GM23338 (cell line): ENCODE measurements around the gene MAPKAPK3. TPM values are rescaled to one million over a fixed set of nuclear protein-coding genes. Genes with fewer than 3 reads are reported as not detected.

Experiments used
- ATAC-seq: fragments of 200-7000 bp; cut with Tn5 transposase; 3 replicates; pipeline ENCODE4 v1.9.1; 2020
- DNase-seq: peaks from one replicate; pipeline ENCODE4 v3.0.0-alpha.2; 2015; ENCODE audit warnings: low spot score
- H2AFZ ChIP-seq: fragments of 200-600 bp; sonication (generic); 2 replicates; pipeline ENCODE4 v1.8.0; 2016; ENCODE audit warnings: antibody characterized with exemption, mild to moderate bottlenecking, moderate library complexity
- H3F3A ChIP-seq: fragments of 200-600 bp; sonication (generic); replicated peaks from 2 replicates; pipeline ENCODE4 v1.8.0; 2017; ENCODE audit warnings: antibody characterized with exemption, mixed run types, low read depth
- H3K27ac ChIP-seq: fragments of 200-600 bp; sonication (generic); 2 replicates; pipeline ENCODE4 v1.6.1; 2016; ENCODE audit warnings: low read depth
- H3K27me3 ChIP-seq: fragments of 200-600 bp; sonication (generic); 2 replicates; pipeline ENCODE4 v1.8.0; 2016; ENCODE audit warnings: mild to moderate bottlenecking, mixed run types, moderate library complexity; ENCODE audit not compliant: insufficient read depth
- H3K36me3 ChIP-seq: fragments of 200-600 bp; sonication (generic); 2 replicates; pipeline ENCODE4 v1.8.0; 2016; ENCODE audit warnings: mild to moderate bottlenecking; ENCODE audit not compliant: insufficient read depth
- H3K4me1 ChIP-seq: fragments of 200-600 bp; sonication (generic); 2 replicates; pipeline ENCODE4 v1.8.0; 2016; ENCODE audit warnings: mild to moderate bottlenecking, moderate library complexity; ENCODE audit not compliant: insufficient read depth
- H3K4me2 ChIP-seq: fragments of 200-600 bp; sonication (generic); 2 replicates; pipeline ENCODE4 v1.7.1; 2017; ENCODE audit warnings: mixed run types
- H3K4me3 ChIP-seq: fragments of 200-600 bp; sonication (generic); 2 replicates; pipeline ENCODE4 v1.6.1; 2016; ENCODE audit warnings: mixed run types
- H3K79me2 ChIP-seq: fragments of 200-600 bp; sonication (generic); replicated peaks from 2 replicates; pipeline ENCODE4 v1.8.0; 2017; ENCODE audit warnings: mild to moderate bottlenecking; ENCODE audit not compliant: insufficient read depth
- H3K9me2 ChIP-seq: fragments of 200-600 bp; sonication (generic); 2 replicates; pipeline ENCODE4 v1.8.0; 2017; ENCODE audit not compliant: insufficient read depth
- H4K20me1 ChIP-seq: fragments of 200-600 bp; sonication (generic); replicated peaks from 2 replicates; pipeline ENCODE4 v1.8.0; 2017; ENCODE audit warnings: mild to moderate bottlenecking; ENCODE audit not compliant: insufficient read depth
- H3K27ac Mint-ChIP-seq: 2 replicates; pipeline ENCODE4 v1.8.0; 2020; ENCODE audit warnings: inconsistent platforms, mild to moderate bottlenecking, moderate library complexity, mixed read lengths
- H3K27me3 Mint-ChIP-seq: 3 replicates; pipeline ENCODE4 v1.8.0; 2022; ENCODE audit warnings: low read depth, mild to moderate bottlenecking, moderate library complexity, mixed read lengths, inconsistent platforms; ENCODE audit not compliant: insufficient read depth, poor library complexity
- H3K36me3 Mint-ChIP-seq: 3 replicates; pipeline ENCODE4 v1.8.0; 2021; ENCODE audit warnings: low read depth, mild to moderate bottlenecking, inconsistent platforms, moderate library complexity, mixed read lengths
- H3K4me1 Mint-ChIP-seq: 3 replicates; pipeline ENCODE4 v1.8.0; 2020; ENCODE audit warnings: mild to moderate bottlenecking, inconsistent platforms, mixed read lengths
- H3K4me3 Mint-ChIP-seq: 3 replicates; pipeline ENCODE4 v1.8.0; 2021; ENCODE audit warnings: moderate library complexity, mild to moderate bottlenecking, inconsistent platforms, mixed read lengths
- H3K9me3 Mint-ChIP-seq: 3 replicates; pipeline ENCODE4 v1.8.0; 2020; ENCODE audit warnings: moderate library complexity, mild to moderate bottlenecking, inconsistent platforms, mixed read lengths
- CTCF ChIP-seq, 2 experiments: fragments of 200-600 bp in 1 of 2; sonication (generic) in 1 of 2; conservative IDR thresholded peaks; 2 replicates each; pipeline versions ENCODE4 v1.5.1 to v1.6.1; 2016 to 2017; ENCODE audit warnings: antibody characterized with exemption in 2 of 2, low read depth in 2 of 2, mild to moderate bottlenecking in 2 of 2, moderate library complexity in 1 of 2
- ETS1 ChIP-seq: IDR thresholded peaks from 2 replicates; pipeline ENCODE4 v1.6.1; 2016; ENCODE audit warnings: antibody characterized with exemption
- EZH2 ChIP-seq: fragments of 200-600 bp; sonication (generic); IDR thresholded peaks from one replicate; pipeline ENCODE4 v1.8.0; 2017; ENCODE audit warnings: antibody characterized with exemption, mild to moderate bottlenecking, low read depth; ENCODE audit not compliant: unreplicated experiment
- JUNB ChIP-seq: IDR thresholded peaks from one replicate; pipeline ENCODE4 v1.6.1; 2016; ENCODE audit warnings: antibody characterized with exemption; ENCODE audit not compliant: unreplicated experiment
- NANOG ChIP-seq: IDR thresholded peaks from 2 replicates; pipeline ENCODE4 v1.6.1; 2016; ENCODE audit warnings: antibody characterized with exemption, borderline replicate concordance
- POLR2AphosphoS5 ChIP-seq: IDR thresholded peaks from 2 replicates; pipeline ENCODE4 v1.6.1; 2016; ENCODE audit warnings: antibody characterized with exemption, low read depth
- STAT1 ChIP-seq: IDR thresholded peaks from one replicate; pipeline ENCODE4 v1.6.1; 2016; ENCODE audit warnings: antibody characterized with exemption; ENCODE audit not compliant: unreplicated experiment
- ZNF114 ChIP-seq: fragments of 250-450 bp; sonication (Bioruptor Pico); IDR thresholded peaks from 2 replicates; pipeline ENCODE4 v1.5.0; 2020; ENCODE audit warnings: mild to moderate bottlenecking, moderate library complexity
- ZNF331 ChIP-seq: fragments of 250-450 bp; sonication (Bioruptor Pico); IDR thresholded peaks from 2 replicates; pipeline ENCODE4 v1.5.0; 2020; ENCODE audit warnings: low read depth, mild to moderate bottlenecking, moderate library complexity
- polyA plus RNA-seq: library from polyadenylated mRNA; unstranded; fragments of >200 nt; fragmentation: Nextera tagmentation; extraction: Ambion mirVana; gene quantifications from 2 replicates; pipeline ENCODE4 v1.2.1, GENCODE V29; 2016
- total RNA-seq: library from RNA; depleted of rRNA; stranded (reverse); fragments of >200 nt; shearing (Covaris generic); gene quantifications from 2 replicates; pipeline ENCODE4 v1.2.3, GENCODE V29; 2014

MAPKAPK3 gene
- total and polyA plus RNA-seq, 2 experiments from 2014 or later: 16.5 to 51.1 TPM

- Histone ChIP-seq H3K36me3 (no peaks in the 10 kb centered on the region), H4K20me1 (peaks cover 9% of the 10 kb centered on the region; the same call in 1 of the 2 replicates), H3K4me2 (no peak overlapping the region), H2AFZ (no peak overlapping the region), H3K9me2 (no peaks in the 10 kb centered on the region), H3F3A (no peaks in the 10 kb centered on the region), H3K79me2 (peaks cover 16% of the 10 kb centered on the region), H3K4me3 (no peak overlapping the region), H3K27me3 (no peaks in the 10 kb centered on the region), H3K4me1 (peaks cover 12% of the 10 kb centered on the region), H3K27ac (no peak overlapping the region)
- Mint-ChIP-seq H3K9me3 (no peaks in the 10 kb centered on the region), H3K36me3 (no peaks in the 10 kb centered on the region; the same call in 1 of the 3 replicates), H3K27me3 (peaks cover 14% of the 10 kb centered on the region), H3K27ac (no peak overlapping the region), H3K4me1 (peaks cover 32% of the 10 kb centered on the region), H3K4me3 (no peak overlapping the region)
- DNase-seq (no peak), ATAC-seq (no peak)
- TF ChIP-seq JUNB: no peak
- no peak for TF ChIP-seq ZNF331 (CRISPR knock-in tag)
- TF ChIP-seq STAT1: no peak
- no peak for TF ChIP-seq CTCF (conservative IDR thresholded peaks at IDR 0.05; ENCODE audit: low read depth in 2 of 2)
- no peak for TF ChIP-seq POLR2AphosphoS5
Measured at GRCh38 chr3:50632450-50632849, 15.5 kb downstream of the MAPKAPK3 start.

GRCh38 chr3:50633230-50633790 is 16.4 kb downstream of the MAPKAPK3 start:
- no peaks in the 10 kb centered on the region for H3K36me3 ChIP-seq
- DNase-seq (no peak), ATAC-seq (no peak)
- no peaks in the 10 kb centered on the region for H3F3A ChIP-seq
- Mint-ChIP-seq H3K27me3 (peaks cover 15% of the 10 kb centered on the region), H3K27ac (no peak overlapping the region), H3K4me1 (peaks cover 33% of the 10 kb centered on the region), H3K9me3 (no peaks in the 10 kb centered on the region), H3K36me3 (no peaks in the 10 kb centered on the region; the same call in 1 of the 3 replicates), H3K4me3 (no peak overlapping the region)
- no peaks in the 10 kb centered on the region for H3K27me3 ChIP-seq
- H3K79me2 ChIP-seq: peaks cover 12% of the 10 kb centered on the region
- H3K4me3 ChIP-seq: no peak overlapping the region
- H3K4me2 ChIP-seq: no peak overlapping the region
- H3K4me1 ChIP-seq: peaks cover 18% of the 10 kb centered on the region
- H3K27ac ChIP-seq: no peak overlapping the region
- H3K9me2 ChIP-seq: no peaks in the 10 kb centered on the region
- H2AFZ ChIP-seq: no peak overlapping the region
- peaks cover 9% of the 10 kb centered on the region; the same call in 1 of the 2 replicates for H4K20me1 ChIP-seq
- no peak for TF ChIP-seq ZNF331 (CRISPR knock-in tag)
- no peak for TF ChIP-seq EZH2
- TF ChIP-seq ETS1: no peak
- TF ChIP-seq ZNF114 (CRISPR knock-in tag): no peak
- TF ChIP-seq NANOG: no peak
- TF ChIP-seq CTCF (conservative IDR thresholded peaks at IDR 0.05; ENCODE audit: low read depth in 2 of 2): no peak
